GM21526 (cell line): ENCODE results near the gene ANKRD33B.
"Not testable (repeated sequence)": the region's sequence is repeated elsewhere in the genome, so short reads cannot be mapped to it uniquely, and the experiment has no call there.

Source experiments
- ATAC-seq: cut with Tn5 transposase; IDR thresholded peaks from one replicate; pipeline ENCODE4 v1.9.1; 2021; ENCODE audit warnings: moderate library complexity; ENCODE audit not compliant: unreplicated experiment, low FRiP score

ANKRD33B gene

DNA sequence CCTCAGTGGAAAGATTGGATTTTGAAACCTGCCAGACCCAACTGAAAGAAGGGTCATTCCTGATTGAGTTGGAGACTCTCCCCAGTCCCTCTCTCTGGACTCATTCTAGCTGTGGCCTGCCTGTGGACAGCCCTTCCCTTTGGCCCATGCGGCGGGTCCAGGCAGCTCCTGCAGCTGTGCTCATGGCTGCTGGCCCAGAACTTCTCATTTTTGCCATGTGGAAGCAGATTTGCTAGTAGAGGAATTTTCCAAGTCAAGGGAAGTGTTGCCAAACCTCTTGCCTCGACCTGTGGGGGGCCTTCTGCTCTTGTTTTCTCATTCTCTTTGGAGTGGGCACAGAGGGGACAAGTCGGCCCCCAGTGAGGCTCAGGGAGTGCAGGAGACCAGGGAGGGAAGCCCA, 89.2 kb downstream of the ANKRD33B start:
- no peak for ATAC-seq

DNA sequence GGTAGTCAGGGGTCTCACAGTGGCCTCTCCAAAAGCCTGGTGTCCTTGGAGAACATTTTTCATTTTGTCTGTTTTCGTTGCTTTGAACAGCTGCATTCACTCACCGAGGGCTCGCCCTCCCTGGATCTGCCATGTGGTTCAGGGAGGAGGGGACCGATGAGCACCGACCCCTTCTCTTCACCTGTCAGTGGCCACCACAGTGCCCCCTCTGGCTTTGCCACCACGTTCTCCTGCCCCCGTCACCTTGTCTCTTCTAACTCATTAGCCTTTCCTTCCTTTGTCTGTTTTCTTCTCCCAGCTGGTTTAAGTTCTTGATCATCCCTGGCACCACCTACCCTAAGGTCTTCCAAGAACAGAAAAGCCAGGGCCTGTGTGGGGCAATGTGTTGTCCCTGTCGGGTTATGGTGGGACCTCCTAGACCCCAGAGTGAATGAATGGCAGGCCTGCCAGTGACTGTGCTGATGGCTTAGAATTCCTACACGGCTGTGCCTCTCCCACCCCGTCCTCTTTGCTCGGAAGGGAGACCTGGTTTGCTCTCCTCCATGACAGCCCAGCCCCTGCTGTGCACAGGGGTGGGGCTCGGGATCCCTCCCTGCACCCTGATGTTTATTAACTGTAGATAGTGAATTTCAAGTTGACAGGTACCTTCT, 90.0 kb downstream of the ANKRD33B start:
- ATAC-seq: no peak

DNA sequence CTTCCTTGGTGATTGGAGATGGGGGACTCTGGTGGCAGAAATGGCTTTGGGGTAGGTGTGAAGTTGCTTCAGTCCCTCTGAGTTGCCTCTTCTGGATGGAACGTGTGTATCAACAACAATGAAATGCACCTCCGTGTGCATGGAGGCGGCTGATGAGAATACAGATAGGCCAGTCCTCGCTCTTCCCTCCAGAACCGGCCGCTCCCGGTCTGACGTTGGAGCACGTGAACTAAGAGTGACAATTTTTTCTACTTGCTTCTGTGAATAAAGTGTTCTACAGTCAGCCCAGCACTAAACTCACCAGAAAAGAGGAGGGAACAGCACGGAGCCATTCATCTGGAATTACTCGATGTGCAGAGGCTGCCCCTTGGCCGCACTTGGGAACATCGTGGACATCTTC, 90.7 kb downstream of the ANKRD33B start:
- ATAC-seq: no peak

DNA sequence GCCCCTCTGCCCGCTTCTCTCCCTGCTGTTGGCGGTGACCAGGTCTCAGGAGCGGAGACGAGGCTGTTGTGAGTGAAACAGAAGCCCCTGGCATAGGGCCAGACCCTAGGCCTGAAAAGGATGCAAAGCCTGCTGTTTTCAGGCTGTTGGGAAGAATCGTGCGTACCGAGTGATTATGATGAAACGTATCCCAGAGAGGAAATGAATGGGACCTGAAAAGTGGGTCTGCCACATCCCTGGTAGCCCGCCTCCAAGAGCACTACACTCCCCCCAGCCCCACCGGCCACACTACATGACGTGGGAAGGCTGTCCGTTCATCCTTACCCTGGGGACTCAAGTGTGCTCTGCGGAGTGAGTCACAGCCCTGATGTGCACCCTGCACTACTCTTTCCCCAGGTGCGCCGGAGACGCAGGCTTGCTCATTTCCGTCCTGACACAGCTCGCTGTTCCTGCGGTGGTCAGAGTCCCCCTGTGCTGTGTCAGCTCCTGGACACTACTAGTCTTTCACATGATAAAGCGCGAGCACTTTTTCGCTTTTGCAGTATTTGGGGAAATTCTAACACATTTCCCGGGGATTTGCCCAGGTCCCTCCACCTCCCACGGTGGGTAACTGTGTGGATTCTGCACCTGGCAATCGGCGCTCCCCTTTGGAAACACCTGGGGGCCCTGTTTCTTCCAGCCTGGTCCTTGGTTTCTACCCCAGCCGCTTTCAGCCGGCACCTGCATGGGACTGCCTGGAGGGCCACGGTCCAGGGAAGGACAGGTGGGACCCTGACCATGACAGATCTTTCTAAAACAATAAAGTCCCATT, 91.5 kb downstream of the ANKRD33B start:
- no peak for ATAC-seq

DNA sequence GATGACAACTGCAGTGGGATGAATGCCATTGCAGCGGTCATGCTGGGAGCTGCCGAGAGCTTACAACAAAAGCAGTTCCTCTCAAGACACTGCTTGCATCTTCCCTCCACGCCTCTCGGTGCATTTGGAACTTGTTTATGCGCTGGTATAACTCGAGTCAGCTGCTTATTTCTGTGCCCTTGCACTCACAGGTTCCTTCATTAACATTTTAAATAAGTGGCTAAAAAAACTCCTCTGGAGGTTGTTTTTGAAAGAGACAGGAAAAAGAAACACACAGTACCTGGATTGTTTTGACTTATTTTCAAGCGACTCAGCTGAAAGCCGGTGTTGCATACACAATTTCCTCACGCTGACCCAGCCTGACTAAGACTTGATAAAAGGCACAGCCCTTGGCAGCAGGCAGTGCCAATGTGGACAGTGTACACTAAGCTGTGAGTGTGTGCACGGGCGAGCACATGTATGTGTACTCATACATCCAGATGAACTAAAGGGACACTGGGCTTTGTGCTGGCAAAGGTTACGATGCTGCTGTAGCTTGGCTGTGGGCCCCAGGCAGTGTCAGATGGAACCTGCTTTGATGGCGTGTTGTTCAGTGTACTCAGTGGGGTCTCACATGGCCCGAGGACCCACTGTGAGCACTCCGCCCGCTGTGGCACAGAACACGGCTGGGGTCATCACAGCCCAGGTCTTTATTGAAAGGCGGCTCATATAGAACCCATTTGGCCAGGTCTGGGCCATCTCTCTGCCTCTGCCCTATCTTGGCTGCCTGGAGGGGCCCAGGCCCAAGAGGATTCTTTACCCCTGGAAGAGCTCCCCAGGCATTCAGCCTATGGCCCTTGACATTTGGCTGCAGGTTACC, 92.3 kb downstream of the ANKRD33B start:
- ATAC-seq: no peak

DNA sequence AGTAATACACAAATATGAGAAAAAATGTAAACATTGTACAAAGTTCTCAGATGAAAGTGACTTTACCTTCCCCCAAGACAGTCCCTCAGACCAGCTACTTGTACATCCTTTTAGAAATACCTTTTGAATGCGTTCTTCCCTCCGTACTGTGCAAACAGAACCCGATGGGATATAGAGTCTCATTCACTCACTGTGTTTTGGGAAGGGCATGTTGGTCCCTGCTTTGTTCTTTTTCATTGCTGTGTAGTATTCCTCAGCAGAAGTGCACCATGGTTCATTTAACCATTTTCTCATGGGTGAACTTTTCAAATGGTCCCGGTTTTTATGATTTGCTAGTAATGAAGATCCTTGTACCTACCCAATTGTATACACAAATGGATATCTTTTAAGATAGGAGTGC, 94.4 kb downstream of the ANKRD33B start:
- no peak for ATAC-seq

DNA sequence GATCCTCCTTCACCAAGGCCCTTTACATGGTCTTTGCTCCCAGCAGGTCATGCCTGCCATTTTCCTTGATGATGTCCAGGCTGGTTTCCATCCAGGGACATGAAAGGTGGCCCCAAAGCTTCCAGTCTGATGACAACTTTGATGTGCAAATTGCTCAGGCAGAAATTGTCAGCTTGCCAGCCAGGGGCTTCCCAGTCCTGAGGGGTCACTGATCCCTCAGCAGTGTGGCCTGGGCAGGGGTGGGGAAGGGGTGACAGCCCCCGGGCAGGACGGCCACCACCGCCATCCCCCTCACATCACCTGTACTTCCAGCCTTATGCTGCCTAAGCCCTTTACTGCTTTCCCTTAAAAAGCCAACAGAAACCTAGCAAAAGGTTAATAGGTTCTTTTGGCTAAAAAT, 96.3 kb downstream of the ANKRD33B start:
- no peak for ATAC-seq

DNA sequence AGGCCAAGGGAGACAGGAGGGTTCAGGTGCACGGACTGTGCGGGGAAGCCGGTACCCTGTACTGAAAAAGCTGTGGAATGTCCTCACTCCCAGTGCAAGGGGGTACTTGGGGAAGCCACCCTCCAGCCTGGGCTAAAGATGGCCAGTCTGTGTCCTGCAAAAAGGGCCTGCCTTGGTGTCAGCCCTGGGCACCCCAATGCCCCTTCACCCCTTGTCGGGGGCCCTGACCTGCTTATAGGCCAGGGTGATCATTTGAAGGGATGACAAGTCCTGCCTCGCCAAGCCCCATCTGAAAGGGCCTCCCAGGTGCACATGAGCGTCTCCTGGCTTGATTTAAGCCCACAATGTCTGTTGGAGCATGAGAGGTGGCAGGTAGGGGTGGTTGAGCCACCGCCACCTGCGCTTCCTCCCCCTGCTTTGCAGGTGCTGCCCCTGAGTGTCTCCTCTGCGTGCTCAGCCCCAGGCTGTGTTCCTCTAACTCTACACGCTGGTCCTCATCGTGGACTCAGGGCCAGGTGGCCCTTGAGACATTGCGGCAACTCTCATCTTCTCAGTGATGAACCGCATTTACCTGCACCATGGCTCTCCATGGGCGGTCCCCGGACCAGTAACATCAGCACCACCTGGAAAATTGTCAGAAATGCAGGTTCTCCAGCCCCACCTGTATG, 97.0 kb downstream of the ANKRD33B start:
- ATAC-seq: no peak

DNA sequence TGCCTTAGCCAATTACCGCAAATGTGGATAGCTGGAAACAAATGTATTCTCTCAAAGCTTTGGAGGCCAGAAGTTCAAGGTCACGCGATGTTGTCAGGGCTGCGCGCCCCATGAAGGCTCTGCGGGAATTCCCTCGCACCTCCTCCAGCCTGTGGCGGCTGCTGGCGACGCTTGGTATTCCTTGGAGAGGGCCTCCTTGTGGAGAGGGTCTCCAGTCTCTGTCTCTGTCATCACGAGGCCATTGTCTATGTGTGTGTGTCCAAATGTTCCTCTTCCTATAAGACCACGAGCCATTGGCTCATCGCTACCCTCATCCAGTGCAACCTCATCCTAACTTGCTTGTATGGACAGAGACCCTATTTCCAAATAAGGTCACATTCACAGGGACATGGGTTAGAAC, 97.5 kb downstream of the ANKRD33B start:
- ATAC-seq: no peak

DNA sequence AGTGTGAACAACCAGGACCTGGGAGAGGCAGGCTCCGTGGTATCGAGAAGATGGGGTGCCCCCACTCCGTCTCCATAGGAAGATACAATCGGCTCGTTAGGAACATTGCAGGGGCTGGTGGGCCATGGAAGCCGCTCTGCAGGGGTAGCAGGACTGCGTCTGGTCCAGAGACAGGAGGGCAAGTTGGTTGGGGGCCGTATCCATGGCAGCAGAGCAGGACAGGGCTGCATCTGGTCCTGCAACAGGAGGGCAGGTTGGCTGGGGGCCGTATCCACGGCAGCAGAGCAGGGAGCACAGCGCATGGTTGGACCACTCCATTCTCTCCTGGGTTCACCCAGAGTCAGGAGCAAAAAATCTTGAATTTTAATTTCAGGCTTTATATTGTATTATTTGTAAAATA, 98.2 kb downstream of the ANKRD33B start:
- no peak for ATAC-seq

DNA sequence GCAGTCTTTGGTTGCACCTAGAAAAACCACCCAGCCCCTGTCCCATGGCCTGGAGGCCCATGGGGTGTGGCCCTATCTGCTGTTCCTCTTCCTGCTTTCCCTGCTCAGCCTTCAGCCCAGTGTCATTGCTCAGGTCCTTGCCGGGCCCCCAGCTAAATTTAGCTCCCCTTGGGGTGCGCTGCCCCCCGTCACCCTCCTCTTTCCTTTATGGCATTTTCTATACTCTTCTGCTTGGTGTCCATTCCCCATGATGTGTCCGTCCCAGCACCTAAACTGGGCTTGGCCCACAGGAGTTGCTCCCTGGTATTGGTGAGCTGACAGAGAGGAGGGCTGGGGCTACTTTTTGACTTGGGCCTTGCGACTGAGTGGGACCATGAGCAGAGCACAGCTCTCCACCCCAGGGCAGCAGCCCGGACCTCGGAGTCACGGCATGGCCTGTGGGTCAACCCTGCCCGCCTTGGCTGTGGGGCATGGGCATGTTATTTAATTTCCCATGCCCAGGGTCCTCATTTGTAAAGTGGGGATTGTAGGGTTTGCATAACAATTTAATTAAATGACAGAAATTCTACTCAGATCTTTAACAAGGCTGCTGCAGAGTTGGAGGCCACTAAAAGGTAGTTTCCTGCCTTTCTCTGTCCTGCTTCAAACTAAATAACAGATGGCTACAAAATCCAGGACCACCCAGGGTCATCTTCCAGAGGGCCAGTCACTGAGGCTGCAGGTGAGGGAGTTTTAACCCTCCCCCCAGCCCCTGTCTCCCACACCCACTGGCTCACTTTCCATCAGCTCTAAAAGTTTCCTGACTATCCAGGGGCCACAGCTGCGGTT, 99.0 kb downstream of the ANKRD33B start:
- ATAC-seq: no peak

DNA sequence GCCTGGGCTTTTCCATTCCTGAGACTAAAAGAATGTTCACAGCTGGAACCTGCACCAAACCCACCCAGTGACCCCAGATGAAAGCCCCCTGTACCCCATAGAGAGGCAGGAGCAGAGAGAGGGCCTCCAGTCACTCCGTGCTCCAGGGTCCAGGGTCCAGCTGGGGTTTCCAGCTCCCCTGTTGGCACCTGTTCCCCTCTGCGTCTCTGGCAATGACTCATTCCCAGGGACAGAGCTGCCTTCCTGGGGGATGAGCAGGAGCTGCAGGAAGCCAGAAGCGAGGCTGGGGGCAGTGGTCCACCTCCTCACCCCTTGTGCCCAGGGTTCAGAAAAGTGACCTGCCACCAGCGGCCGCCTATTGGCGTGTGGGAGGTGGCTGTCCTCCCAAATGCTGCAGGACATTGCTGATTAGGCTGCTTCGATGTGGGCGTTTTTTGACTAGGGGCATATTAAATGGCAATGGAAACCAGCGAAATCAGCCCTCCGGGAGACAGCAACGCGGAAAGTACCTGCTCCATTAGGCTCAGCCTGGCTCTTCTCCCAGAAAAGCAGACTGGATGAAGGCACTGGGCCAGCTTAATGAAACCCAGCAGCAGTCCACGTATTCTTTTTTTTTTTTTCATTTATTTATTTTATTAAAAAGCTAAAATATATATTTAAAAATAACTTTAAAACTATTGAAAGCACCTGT, 99.8 kb downstream of the ANKRD33B start:
- no peak for ATAC-seq

DNA sequence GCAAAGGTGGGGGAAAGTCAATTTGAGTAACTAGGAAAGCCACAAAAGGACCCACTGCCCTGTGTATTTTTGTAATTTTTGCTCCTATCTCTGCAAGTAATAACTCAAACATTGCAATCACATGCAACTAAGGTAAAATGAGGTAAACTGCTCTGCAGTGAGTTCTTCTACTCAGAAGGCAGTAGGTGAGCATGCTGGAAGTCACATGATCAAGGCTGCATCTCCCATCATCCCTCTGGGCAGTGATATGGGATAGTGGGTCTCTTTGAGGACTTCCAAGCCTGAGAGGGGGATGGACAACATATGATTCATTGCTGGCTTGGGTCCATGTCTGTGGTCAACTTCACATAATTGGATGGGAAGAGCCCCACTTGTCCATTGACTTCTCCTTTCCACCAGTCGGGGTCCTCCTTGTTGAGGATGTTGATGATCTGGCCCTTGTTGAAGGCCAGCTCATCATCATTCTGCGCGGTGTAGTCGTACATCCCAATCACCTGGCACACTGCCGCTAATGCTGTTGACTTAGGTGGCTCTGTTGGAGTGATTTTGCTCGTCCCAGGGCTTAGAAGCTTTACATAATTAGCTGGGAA, 100.4 kb downstream of the ANKRD33B start:
- not testable (repeated sequence) for ATAC-seq

DNA sequence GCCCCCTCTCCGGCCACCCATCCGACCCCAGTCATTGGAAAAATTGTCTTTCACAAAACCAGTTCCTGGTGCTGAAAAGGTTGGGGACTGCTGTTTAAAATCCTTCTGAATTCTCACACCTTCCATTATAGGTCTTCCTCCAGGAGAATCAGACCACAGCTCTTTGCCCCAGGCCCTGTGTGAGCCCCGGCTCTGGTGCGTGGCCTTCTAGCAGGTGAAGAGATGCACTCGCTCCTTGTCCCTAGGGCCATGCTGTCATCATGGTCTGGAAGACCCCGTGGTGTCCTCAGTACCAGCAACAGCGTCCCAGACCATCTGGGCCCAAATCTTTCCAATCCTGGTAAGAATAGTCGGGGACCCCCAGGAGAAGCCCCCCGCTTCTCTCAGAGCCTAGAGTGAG, 101.9 kb downstream of the ANKRD33B start:
- ATAC-seq: no peak

DNA sequence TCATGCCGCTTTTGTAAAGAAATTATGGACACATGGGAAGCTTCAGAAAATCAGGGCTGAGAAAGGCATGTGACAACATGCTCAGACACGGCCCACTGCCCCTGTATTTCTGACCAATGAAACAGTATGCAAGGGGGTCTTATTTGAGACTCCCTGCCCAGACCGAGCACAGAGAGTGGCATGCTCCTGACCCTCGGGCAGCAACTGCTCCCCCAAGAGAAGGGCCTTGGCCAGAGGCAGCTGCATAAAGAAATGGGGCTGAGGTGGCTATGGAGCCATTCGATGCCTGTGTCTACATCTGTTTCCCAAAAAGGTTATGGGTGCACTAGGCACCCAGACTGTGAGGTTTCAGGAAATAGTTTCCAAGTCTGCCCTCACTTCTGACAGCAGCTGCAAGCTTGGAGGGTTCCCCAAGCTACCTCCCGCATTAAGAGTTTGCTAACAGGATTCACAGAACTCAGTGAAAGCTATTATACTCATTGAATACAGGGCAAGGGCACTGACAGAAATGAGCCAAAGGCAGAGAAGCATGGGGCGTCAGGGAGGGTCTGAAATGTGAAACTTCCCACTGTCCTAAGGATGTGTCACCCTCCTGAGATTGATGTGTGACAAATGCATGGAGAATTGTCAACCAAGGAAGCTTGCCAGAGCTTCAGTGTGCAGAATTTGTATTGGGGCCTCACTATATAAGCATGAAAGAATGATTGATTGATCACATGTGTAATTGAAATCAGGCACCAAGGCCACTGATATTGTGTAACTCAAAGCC, 102.8 kb downstream of the ANKRD33B start:
- ATAC-seq: no peak

DNA sequence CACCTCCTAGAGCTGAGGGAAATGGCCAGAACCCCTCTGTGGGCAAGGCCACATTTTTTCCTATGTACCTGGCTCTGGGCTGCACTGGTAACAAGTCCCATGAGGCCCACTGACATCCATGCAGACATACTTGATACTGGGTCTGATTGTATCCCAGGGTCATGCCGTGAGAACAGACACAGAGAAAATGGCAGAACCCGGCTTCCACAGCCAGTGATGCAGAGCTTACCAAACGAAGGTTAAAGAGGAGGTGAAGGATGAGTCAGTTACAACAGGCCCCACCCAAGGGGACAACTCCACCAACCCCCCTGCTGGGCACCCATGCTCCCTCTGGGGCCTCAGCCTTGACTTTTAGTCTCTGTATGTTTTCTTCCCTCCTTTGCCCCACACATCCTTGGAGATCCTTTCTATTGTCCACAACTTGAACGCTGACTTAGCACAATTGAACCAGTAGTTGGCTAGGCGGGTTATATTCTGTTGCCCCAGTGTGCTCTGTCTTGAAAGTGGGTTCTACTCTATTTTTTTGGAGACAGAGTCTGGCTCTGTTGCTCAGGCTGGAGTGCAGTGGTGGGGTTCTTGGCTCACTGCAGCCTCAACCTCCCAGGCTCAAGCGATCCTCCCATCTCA, 103.7 kb downstream of the ANKRD33B start:
- no peak for ATAC-seq

DNA sequence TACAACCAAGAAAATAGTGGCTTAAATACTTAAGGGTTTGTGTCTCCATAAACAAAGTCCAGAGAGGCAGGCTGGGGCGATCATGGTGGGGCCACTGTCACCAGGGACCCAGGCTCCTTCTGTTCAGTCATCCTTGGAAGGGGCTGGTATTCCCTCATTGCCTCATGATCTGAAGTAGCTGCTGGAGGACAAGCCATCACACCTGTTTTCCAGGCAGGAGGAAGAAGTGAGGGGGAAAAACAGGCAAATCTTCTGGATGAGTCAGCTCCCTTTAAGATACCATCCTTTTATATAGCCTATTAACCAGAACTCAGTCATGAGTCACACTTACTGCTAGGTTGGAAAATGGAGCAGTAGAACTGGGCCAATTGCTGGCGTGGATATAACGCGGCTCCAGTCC, 104.8 kb downstream of the ANKRD33B start:
- no peak for ATAC-seq

DNA sequence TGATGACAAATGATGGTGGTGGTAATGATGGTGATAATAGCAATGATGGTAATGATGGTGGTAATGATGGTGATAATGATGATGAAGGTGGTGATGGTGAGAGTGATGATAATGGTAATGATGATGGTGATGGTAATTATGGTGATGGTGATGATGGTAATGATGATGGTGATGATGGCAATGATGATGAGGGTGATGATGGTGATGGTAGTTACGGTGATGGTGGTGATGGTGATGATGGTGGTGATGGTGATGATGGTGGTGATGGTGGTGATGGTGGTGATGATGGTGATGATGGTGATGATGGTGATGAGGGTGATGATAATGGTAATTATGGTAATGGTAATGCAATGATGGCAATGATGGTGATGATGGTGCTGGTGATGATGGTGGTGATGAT, 106.1 kb downstream of the ANKRD33B start:
- ATAC-seq: no peak
